CD14-positive monocyte (primary cell): ENCODE results near the gene UBE2O. TPM values are rescaled to one million over a fixed set of nuclear protein-coding genes. Genes with fewer than 3 reads are reported as not detected.
A peak's percentile ranks its signal among the peaks of the same experiment; 100 is the strongest.

Experiments used
- DNase-seq, 3 donors: peaks; one replicate each; pipeline ENCODE4 v3.0.0-alpha.2; 2011 to 2022
- H2AFZ ChIP-seq: 2 replicates; pipeline ENCODE4 v1.6.0; 2012; ENCODE audit warnings: mild to moderate bottlenecking, low read depth, low read length, inconsistent platforms; ENCODE audit not compliant: insufficient read depth, poor library complexity, severe bottlenecking
- H3K27ac ChIP-seq, 2 donors: 1 replicate in 1 of 2; 2 replicates in 1 of 2; pipeline ENCODE4 v1.5.1; 2012 to 2013; ENCODE audit warnings: low read length in 2 of 2, control low read depth in 1 of 2, inconsistent platforms in 1 of 2, low read depth in 1 of 2, mild to moderate bottlenecking in 1 of 2
- H3K27me3 ChIP-seq, 2 donors: one replicate each; pipeline versions ENCODE4 v1.6.0 to v1.6.1; 2011 to 2013; ENCODE audit warnings: low read length in 2 of 2; ENCODE audit not compliant: control insufficient read depth in 2 of 2, insufficient read depth in 2 of 2
- H3K36me3 ChIP-seq, 2 donors: replicated peaks in 1 of 2; 1 replicate in 1 of 2; 2 replicates in 1 of 2; pipeline versions ENCODE4 v1.5.1 to v1.6.1; 2012 to 2013; ENCODE audit warnings: low read length in 2 of 2, control low read depth in 1 of 2, inconsistent platforms in 1 of 2, mild to moderate bottlenecking in 1 of 2; ENCODE audit not compliant: insufficient read depth in 2 of 2, control insufficient read depth in 1 of 2
- H3K4me1 ChIP-seq, 2 donors: 1 replicate in 1 of 2; 2 replicates in 1 of 2; pipeline versions ENCODE4 v1.5.1 to v1.6.1; 2012 to 2013; ENCODE audit warnings: low read length in 2 of 2, control low read depth in 1 of 2, inconsistent platforms in 1 of 2, mild to moderate bottlenecking in 1 of 2, moderate library complexity in 1 of 2; ENCODE audit not compliant: insufficient read depth in 2 of 2, control insufficient read depth in 1 of 2
- H3K4me2 ChIP-seq: replicated peaks from 2 replicates; pipeline ENCODE3; 2012; ENCODE audit warnings: low read length, moderate library complexity, mild to moderate bottlenecking; ENCODE audit not compliant: poor library complexity, severe bottlenecking; ENCODE audit errors: extremely low read depth
- H3K4me3 ChIP-seq, 3 experiments: fragments of 200-600 bp in 1 of 3; sonication (generic) in 1 of 3; replicated peaks in 1 of 3; 1 replicate in 2 of 3; 2 replicates in 1 of 3; pipeline ENCODE4 v1.5.1; 2011 to 2013; ENCODE audit warnings: low read length in 3 of 3, mild to moderate bottlenecking in 3 of 3, control low read depth in 2 of 3, low read depth in 2 of 3, inconsistent platforms in 1 of 3, moderate library complexity in 1 of 3
- H3K79me2 ChIP-seq: 2 replicates; pipeline ENCODE4 v1.6.0; 2012; ENCODE audit warnings: mild to moderate bottlenecking, control low read depth, inconsistent platforms, low read length, moderate library complexity; ENCODE audit not compliant: insufficient read depth
- H3K9ac ChIP-seq: 2 replicates; pipeline ENCODE4 v1.6.0; 2017; ENCODE audit warnings: low read length, mild to moderate bottlenecking; ENCODE audit not compliant: insufficient read depth, poor library complexity, severe bottlenecking
- H3K9me3 ChIP-seq, 2 donors: replicated peaks in 1 of 2; 1 replicate in 1 of 2; 2 replicates in 1 of 2; pipeline versions ENCODE4 v1.5.1 to v1.6.1; 2012 to 2013; ENCODE audit warnings: low read length in 2 of 2, control low read depth in 1 of 2; ENCODE audit not compliant: control insufficient read depth in 1 of 2, insufficient read depth in 1 of 2
- H4K20me1 ChIP-seq: 2 replicates; pipeline ENCODE4 v1.6.0; 2012; ENCODE audit warnings: mild to moderate bottlenecking, low read length, control low read depth, moderate library complexity; ENCODE audit not compliant: insufficient read depth
- H3K27ac Mint-ChIP-seq, 7 donors: one replicate each; pipeline ENCODE4 v1.8.0; 2020; ENCODE audit warnings: mild to moderate bottlenecking in 7 of 7, mixed read lengths in 7 of 7, moderate library complexity in 6 of 7, inconsistent platforms in 2 of 7
- H3K27me3 Mint-ChIP-seq, 3 donors: one replicate each; pipeline ENCODE4 v1.8.0; 2021 to 2022; ENCODE audit warnings: low read depth in 3 of 3, mild to moderate bottlenecking in 3 of 3, mixed read lengths in 3 of 3, moderate library complexity in 3 of 3, inconsistent platforms in 1 of 3
- H3K36me3 Mint-ChIP-seq, 2 donors: one replicate each; pipeline ENCODE4 v1.8.0; 2020; ENCODE audit warnings: mixed read lengths in 2 of 2, inconsistent platforms in 1 of 2, mild to moderate bottlenecking in 1 of 2
- H3K4me1 Mint-ChIP-seq: one replicate; pipeline ENCODE4 v1.8.0; 2020; ENCODE audit warnings: mild to moderate bottlenecking, mixed read lengths
- H3K4me3 Mint-ChIP-seq, 2 donors: one replicate each; pipeline ENCODE4 v1.8.0; 2020; ENCODE audit warnings: mild to moderate bottlenecking in 2 of 2, mixed read lengths in 2 of 2, moderate library complexity in 1 of 2
- H3K9me3 Mint-ChIP-seq, 7 donors: one replicate each; pipeline ENCODE4 v1.8.0; 2020 to 2022; ENCODE audit warnings: mixed read lengths in 7 of 7, mild to moderate bottlenecking in 6 of 7, moderate library complexity in 6 of 7, inconsistent platforms in 2 of 7
- WGBS: methylation state at CpG from one replicate; pipeline ENCODE4 v1.1.5; 2013; ENCODE audit warnings: missing lambda C conversion rate; ENCODE audit not compliant: insufficient coverage; 5-methylcytosine and 5-hydroxymethylcytosine counted together
- intact Hi-C, 2 donors: fragments of 100-400 bp; cut with micrococcal nuclease; formaldehyde crosslinking; loops; one replicate each; pipeline versions ENCODE4 v1.15.0 to v1.15.1; 2023
- polyA plus RNA-seq, 3 donors: library from polyadenylated mRNA; depleted of rRNA in 1 of 3; unstranded in 2 of 3; stranded (reverse) in 1 of 3; fragments of 300-500 nt in 2 of 3; fragments of >200 nt in 1 of 3; fragmentation: Illumina TruSeq in 2 of 3; gene quantifications; 1 replicate in 2 of 3; 2 replicates in 1 of 3; pipeline ENCODE4 v1.2.3, GENCODE V29; 2012 to 2021
- TF ChIP-seq, protein P1 (sequence below): fragments of 200-600 bp; IDR thresholded peaks from one replicate; pipeline ENCODE4 v1.8.0; 2022; ENCODE audit warnings: antibody characterized with exemption, mild to moderate bottlenecking

UBE2O gene
- polyA plus RNA-seq, 3 donors: 1.3 to 15.1 (median 4.5) TPM

DNA sequence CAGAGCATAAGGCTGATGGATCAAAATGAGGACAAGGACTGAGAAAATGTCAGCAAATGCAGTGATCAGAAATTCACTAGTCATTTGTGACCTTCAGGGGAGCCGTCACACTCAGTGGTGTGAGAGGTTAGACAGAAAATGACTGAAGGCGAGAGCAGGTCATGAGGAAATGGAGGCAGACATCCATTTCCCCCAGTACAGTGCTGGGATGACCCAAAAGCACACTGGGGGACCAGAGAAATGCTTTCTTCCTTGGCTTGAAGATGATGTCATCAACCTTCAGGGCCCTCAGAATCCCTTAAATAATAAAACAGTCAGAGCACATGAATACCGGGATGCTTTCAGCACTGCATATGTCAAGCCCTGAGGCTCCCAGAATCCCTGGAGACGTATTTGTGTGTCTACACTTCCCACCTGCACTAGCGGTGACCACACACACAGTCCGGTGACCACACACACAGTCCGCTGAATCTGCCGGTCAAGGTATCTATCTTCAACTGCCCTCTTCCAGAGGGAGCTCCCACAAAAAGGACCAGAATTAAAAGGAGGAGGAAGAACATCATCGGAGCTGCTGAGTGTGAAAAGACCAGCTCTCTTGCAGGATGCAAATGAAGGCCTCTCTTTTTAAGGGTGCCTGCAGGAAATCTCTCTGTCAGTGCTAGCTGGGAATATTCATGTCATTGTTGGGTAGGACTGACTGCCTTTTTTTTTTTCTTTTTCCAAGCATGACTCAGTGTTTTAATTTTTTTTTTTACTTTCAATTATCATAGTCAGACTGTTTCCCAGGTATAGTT is 8.2 kb downstream of the UBE2O start:
- DNase-seq: no peak
- no peaks in the 10 kb centered on the region for H3K27me3 ChIP-seq
- Mint-ChIP-seq H3K9me3 (no peaks in the 10 kb centered on the region), H3K36me3 (peaks cover 4 to 6% of the 10 kb centered on the region in 2 donors), H3K27ac (peak overlapping the region in 2 of 7 donors; percentile 5 to 62), H3K27me3 (no peaks in the 10 kb centered on the region), H3K4me3 (no peak overlapping the region), H3K4me1 (peaks cover 58% of the 10 kb centered on the region)
- no peak overlapping the region for H3K9ac ChIP-seq
- TF ChIP-seq, protein P1, sequence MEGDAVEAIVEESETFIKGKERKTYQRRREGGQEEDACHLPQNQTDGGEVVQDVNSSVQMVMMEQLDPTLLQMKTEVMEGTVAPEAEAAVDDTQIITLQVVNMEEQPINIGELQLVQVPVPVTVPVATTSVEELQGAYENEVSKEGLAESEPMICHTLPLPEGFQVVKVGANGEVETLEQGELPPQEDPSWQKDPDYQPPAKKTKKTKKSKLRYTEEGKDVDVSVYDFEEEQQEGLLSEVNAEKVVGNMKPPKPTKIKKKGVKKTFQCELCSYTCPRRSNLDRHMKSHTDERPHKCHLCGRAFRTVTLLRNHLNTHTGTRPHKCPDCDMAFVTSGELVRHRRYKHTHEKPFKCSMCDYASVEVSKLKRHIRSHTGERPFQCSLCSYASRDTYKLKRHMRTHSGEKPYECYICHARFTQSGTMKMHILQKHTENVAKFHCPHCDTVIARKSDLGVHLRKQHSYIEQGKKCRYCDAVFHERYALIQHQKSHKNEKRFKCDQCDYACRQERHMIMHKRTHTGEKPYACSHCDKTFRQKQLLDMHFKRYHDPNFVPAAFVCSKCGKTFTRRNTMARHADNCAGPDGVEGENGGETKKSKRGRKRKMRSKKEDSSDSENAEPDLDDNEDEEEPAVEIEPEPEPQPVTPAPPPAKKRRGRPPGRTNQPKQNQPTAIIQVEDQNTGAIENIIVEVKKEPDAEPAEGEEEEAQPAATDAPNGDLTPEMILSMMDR: no peak
- peaks cover 96% of the 10 kb centered on the region for H4K20me1 ChIP-seq
- peaks cover 82% of the 10 kb centered on the region for H3K79me2 ChIP-seq
- no peak overlapping the region for H2AFZ ChIP-seq
- peaks cover 15 to 21% of the 10 kb centered on the region in 2 donors for H3K4me1 ChIP-seq
- no peak overlapping the region for H3K4me2 ChIP-seq
- H3K36me3 ChIP-seq: no peaks in the 10 kb centered on the region
- no peak overlapping the region for H3K27ac ChIP-seq
- 84% methylated on average over 7 of the region's 9 CpGs for WGBS
- intact Hi-C loops: no loop called here
- no peak overlapping the region for H3K4me3 ChIP-seq
- H3K9me3 ChIP-seq: no peaks in the 10 kb centered on the region

DNA sequence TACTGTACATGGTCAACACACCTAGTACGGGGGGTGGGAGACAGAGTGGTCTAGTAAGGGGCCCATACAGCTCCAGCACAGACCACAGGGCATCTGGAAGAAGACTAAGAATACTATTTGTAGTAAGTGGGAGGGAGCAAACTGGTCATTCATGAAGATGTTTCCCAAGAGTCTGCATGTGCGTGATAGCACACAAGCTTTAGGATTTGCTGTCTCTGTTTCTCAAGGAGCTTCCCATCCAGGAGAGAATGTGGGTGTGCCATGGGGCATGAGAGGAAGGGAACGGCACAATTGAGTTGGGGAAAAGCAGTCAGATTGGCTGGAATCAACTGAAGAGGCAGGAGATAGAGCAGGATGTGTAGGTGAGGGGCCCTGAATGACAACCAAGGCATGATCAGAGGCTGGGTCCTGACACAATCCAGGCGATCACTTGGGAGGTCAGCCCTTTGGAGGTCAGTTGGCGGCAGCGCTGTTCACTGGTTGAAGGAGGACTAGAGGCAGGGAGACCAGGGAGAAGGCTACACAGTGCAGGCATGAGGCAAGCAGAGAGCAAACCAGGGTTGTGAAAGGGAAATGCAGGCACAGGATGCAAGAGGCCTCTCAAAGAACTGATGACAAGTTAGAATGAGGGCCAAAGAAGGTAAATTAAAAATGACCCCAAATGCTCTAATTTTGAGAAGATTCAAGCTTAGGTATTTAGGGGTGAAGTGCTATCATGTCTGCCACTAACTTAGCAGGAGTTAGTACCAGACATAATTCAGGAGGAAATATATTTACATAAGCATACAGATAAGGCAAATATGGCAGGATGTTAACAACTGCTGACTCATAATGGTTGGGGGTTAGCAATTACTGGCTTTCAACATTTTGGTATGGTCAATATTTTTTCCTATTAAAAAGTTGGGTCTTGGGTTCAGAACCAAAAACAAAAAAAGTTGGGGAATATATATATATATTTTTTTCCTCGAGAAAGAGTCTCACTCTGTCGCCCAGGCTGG is 10.3 kb downstream of the UBE2O start:
- no peaks in the 10 kb centered on the region for H3K9me3 ChIP-seq
- Mint-ChIP-seq H3K36me3 (peaks cover 7 to 8% of the 10 kb centered on the region in 2 donors), H3K4me1 (peaks cover 57% of the 10 kb centered on the region), H3K27me3 (no peaks in the 10 kb centered on the region), H3K4me3 (no peak overlapping the region), H3K27ac (peak overlapping the region in 3 of 7 donors; percentile 10 to 75 (median 16)), H3K9me3 (no peaks in the 10 kb centered on the region)
- no peak overlapping the region for H3K4me3 ChIP-seq
- TF ChIP-seq, protein P1: no peak
- DNase-seq: no peak
- WGBS: 80% methylated on average over 5 of the region's 8 CpGs
- H2AFZ ChIP-seq: no peak overlapping the region
- H3K4me1 ChIP-seq: peaks cover 15 to 21% of the 10 kb centered on the region in 2 donors
- no peak overlapping the region for H3K27ac ChIP-seq
- H3K4me2 ChIP-seq: no peak overlapping the region
- intact Hi-C loops: no loop called here
- H3K36me3 ChIP-seq: no peaks in the 10 kb centered on the region
- no peaks in the 10 kb centered on the region for H3K27me3 ChIP-seq
- no peak overlapping the region for H3K9ac ChIP-seq
- H3K79me2 ChIP-seq: peaks cover 75% of the 10 kb centered on the region
- H4K20me1 ChIP-seq: peaks cover 99% of the 10 kb centered on the region
